ENCODE measurements around the gene C6orf132. TPM values are rescaled to one million over a fixed set of nuclear protein-coding genes. Genes with fewer than 3 reads are reported as not detected.

C6orf132 gene, protein sequence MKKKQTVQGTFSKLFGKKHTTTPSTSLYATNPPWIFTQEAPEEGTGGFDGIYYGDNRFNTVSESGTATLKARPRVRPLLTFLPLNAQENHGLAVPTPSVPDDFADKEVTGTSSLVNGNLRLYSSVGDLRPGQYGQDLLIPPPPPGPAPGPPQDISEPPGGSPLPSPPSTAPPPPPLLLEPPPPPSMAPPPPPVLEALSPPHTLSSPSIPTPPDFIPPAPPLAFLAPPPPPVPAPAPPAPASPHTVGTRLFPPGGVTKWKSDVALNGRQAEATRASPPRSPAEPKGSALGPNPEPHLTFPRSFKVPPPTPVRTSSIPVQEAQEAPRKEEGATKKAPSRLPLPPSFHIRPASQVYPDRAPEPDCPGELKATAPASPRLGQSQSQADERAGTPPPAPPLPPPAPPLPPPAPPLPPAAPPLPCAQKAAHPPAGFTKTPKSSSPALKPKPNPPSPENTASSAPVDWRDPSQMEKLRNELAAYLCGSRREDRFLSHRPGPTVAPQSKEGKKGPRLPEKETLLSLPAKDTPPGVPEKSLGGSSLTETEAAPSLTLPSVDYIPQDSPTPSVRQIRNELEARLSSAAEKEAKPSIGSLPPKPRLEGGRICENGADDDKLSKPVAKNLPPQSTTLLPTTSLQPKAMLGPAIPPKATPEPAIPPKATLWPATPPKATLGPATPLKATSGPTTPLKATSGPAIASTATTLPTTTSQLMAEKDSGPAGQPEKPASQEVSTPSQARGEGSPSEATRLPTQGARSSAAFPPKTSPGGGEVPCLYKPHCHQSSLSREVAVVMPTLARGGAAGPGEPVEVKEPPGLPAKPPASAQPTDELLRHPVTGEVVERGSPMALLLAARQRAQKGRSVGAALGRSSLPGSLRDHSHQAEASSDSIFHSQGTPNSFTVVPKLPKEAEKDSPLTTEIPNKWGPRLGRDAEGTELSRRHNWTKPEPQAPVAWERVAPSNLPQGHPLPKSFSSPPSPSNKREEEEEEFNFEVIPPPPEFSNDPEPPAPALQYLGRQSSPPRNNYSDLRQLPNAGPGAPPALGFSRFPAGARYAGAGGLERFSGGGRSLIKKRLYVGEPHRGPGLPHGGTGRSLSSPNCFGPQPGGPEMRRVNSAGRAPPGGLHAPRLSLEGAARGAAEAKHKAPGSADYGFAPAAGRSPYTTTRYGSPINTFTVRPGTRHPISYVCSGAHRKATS
- 13.5 TPM for total RNA-seq
- long read RNA-seq, partial matches to known transcripts, result 2 of 9 reads
- long read RNA-seq, other reads (novel, unspliced or antisense), result 6 of 9 reads

DNA sequence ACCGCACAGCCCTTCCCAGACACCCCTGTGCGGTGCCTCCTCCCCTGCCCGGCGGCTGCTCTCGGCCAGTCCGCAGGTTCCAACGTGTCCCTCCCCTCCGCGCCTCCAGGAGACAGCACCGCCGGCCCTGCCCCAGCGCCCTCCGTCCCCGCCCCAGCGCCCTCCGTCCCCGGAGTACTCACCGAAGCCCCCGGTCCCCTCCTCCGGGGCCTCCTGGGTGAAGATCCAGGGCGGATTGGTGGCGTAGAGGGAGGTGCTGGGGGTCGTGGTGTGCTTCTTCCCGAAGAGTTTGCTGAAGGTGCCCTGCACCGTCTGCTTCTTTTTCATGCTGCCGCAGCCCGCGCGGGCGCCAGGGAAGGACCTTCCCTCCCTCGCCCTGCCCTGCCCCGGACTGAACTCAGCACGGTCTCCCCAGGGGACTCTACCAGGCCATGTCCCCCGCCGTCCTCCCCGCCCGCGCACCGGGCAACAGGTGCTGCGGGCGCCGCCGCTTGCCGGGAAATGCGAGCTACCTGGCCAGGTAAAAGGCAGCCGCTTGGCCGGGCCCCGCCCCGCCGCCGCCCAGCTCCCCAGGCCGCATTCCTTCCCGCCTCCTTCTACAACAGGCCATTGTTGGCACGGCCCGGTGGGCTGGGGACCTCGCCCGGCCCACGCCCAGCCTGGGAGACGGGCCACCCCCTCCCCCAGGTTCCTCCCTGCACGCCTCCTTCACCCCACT lies at the start of gene C6orf132:
TSS of gene C6orf132 (minus strand) at position 503 of the 718 bp plus-strand sequence. CDS start at position 327, 176 bp downstream.
- TF ChIP-seq, protein P1, sequence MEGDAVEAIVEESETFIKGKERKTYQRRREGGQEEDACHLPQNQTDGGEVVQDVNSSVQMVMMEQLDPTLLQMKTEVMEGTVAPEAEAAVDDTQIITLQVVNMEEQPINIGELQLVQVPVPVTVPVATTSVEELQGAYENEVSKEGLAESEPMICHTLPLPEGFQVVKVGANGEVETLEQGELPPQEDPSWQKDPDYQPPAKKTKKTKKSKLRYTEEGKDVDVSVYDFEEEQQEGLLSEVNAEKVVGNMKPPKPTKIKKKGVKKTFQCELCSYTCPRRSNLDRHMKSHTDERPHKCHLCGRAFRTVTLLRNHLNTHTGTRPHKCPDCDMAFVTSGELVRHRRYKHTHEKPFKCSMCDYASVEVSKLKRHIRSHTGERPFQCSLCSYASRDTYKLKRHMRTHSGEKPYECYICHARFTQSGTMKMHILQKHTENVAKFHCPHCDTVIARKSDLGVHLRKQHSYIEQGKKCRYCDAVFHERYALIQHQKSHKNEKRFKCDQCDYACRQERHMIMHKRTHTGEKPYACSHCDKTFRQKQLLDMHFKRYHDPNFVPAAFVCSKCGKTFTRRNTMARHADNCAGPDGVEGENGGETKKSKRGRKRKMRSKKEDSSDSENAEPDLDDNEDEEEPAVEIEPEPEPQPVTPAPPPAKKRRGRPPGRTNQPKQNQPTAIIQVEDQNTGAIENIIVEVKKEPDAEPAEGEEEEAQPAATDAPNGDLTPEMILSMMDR (IDR thresholded peaks at IDR 0.05), result peak; percentile 10
- Histone ChIP-seq H3K4me1 (peaks cover 39% of the 10 kb centered on the region), H3K27ac (peak within 1 kb of the TSS; percentile 75), H3K4me3 (peak within 1 kb of the TSS; percentile 57), H3K9me3 (no peaks in the 10 kb centered on the region), H3K36me3 (no peaks in the 10 kb centered on the region), H3K27me3 (ENCODE audit: low read depth) (peaks cover 11% of the 10 kb centered on the region)
- intact Hi-C loops (cut with DNase I), result no loop called here
- ATAC-seq (peak; percentile 92 to 93), DNase-seq (peak; percentile 86)

DNA sequence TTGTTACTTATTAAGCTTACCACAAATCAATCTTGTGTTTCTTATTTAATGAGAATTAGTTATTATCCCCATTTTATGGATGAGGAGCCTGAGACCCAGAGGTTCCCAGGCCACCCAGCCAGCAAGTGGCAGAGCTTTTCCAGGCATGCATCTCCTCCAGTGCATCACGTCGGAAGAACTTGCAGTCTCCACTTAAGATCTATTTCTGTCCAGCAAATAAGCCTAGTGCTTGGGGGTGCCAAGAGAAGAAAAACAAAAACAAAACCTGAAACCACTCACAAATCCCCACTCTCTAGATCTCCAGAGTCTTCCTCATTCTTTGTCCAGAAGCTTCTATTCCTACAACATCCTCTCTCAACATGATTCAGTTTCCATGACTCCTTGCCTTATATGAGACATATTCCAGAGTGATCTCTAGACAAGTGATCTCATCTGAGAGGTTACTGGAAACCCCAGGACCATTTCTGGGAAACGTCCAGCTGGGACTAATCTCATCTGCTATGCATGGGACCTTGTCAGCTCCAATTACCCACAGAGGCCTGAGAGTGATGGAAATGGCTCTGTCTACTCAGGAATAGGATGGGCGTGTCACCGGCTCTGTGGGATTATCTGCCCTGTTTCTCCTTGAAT lies 48.2 kb upstream of the C6orf132 start:
- Histone ChIP-seq H3K27ac (no peak overlapping the region), H3K4me3 (no peak overlapping the region), H3K27me3 (ENCODE audit: low read depth) (no peaks in the 10 kb centered on the region), H3K9me3 (no peaks in the 10 kb centered on the region), H3K36me3 (no peaks in the 10 kb centered on the region), H3K4me1 (no peaks in the 10 kb centered on the region)
- intact Hi-C loops (cut with DNase I), result no loop called here
- TF ChIP-seq, protein P1 (IDR thresholded peaks at IDR 0.05), result no peak
- no peak for ATAC-seq
- DNase-seq, result no peak

DNA sequence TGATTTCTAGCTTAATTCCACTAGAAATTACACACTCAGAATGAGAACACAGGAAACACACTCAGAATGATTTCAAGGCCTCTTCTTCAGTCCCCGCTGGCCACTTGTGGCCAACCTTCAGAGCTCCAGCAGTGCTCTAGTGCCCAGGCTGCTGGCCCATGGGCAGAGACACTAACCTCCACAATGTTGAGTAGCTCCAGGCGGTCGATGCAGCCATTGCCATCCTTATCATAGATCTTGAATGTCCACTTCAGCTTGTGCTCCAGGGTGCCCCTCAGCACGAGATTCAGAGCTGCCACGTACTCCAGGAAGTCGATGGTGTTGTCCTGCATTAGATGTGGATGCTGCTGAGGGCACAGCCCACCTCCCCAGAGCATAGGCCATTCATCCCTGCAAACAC lies 46.0 kb upstream of the C6orf132 start:
- TF ChIP-seq, protein P1 (IDR thresholded peaks at IDR 0.05), result no peak
- Histone ChIP-seq H3K27me3 (ENCODE audit: low read depth) (no peaks in the 10 kb centered on the region), H3K36me3 (no peaks in the 10 kb centered on the region), H3K9me3 (no peaks in the 10 kb centered on the region), H3K4me1 (no peaks in the 10 kb centered on the region), H3K4me3 (no peak overlapping the region), H3K27ac (no peak overlapping the region)
- DNase-seq, result no peak
- intact Hi-C loops (cut with DNase I), result no loop called here
- no peak for ATAC-seq

DNA sequence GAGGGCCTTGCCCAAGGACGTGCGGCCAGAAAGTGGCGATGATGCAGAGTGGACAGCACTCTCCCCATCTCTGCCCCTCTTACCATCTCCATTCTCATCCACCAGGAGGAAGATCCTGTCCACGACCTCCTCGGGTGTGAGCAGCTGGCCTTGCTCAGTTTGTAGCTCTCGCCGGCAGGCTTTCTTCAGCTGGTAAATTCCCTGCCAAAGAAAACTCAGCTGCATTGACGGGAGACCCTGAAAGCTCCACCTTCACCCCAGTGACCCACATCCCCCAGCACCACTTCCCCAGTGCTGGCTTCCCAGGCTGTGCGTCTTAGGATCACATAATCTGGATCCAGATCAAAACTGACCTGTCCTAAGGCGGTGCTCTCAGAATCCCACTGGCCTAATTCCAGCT lies 43.2 kb upstream of the C6orf132 start:
- Histone ChIP-seq H3K4me3 (no peak overlapping the region), H3K4me1 (no peaks in the 10 kb centered on the region), H3K9me3 (no peaks in the 10 kb centered on the region), H3K36me3 (no peaks in the 10 kb centered on the region), H3K27ac (no peak overlapping the region), H3K27me3 (ENCODE audit: low read depth) (no peaks in the 10 kb centered on the region)
- DNase-seq, result no peak
- intact Hi-C loops (cut with DNase I), result no loop called here
- TF ChIP-seq, protein P1 (IDR thresholded peaks at IDR 0.05), result no peak
- peak in 1 of 2 donors; percentile 14 for ATAC-seq

Data from lower lobe of right lung (tissue), 2 donors.